Measurements from ENCODE around the gene USP30.

Gene USP30

DNA sequence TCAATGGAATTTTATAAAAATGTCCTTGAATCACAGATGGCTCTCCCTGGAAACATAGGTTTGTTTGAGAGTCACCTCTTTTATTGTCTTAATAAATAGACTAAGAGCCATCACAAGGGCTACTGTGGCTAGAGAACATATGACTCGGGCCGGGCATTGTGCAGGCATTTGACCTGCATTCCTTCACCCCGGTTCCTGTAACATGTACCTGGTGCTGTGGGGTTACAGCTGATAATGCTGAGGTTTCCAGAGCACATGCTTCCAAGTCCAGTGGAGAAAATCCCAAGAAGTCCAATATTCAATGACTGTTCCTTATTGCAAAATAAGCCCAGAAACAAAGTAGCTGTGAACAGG lies 63.0 kb downstream of the USP30 start:
- no peak overlapping the region for H3K4me2 ChIP-seq (ENCODE audit: low read length)

DNA sequence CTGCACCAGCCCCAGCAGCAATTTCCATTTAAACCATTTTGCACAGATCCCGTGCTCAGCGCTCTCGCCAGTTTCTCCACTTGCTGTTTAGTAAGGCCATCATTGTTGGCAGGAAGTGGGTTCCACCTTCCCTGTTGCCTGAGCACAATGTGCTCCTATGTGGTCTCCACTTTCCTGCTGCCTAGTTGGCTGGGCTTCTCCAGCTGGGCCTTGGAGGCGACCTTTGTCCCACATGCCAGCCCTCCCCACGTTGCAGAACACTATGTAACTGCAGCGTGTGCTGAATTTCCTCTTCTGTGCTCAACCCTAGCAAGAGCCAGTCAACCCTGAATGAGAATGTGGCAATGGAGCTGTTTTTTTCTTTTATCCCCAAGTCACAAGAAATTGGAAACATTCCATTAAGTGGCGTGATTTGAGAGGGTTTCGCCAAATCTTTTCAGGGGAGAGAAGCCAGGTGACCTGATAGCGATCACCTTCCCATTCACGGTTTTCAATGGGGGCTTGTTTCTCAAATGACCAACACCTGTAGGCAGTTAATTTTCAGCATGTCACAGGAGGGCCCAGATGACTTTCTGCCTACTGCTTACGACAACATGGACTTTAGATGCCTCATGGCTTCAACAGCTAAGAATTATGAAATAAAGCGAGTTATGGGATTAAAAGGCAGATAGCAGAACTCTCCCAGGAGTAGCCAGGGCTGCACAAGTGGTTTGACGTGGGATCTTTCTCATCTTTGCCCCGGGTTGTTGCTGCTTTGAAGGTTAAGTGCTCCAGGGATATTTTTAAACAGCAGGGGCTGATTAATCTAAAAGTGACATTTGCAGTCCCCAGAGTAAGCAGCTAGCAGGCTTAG lies 63.6 kb downstream of the USP30 start, which contains the start of gene ACACB:
Gene ACACB (plus strand): TSS at position 830 of the 853 bp plus-strand sequence. CDS start 22,819 bp downstream, outside the sequence.
- no peak for TF ChIP-seq EZH2 (IDR thresholded peaks at IDR 0.05; ENCODE audit: borderline replicate concordance, low read length)
- TF ChIP-seq, protein P1, sequence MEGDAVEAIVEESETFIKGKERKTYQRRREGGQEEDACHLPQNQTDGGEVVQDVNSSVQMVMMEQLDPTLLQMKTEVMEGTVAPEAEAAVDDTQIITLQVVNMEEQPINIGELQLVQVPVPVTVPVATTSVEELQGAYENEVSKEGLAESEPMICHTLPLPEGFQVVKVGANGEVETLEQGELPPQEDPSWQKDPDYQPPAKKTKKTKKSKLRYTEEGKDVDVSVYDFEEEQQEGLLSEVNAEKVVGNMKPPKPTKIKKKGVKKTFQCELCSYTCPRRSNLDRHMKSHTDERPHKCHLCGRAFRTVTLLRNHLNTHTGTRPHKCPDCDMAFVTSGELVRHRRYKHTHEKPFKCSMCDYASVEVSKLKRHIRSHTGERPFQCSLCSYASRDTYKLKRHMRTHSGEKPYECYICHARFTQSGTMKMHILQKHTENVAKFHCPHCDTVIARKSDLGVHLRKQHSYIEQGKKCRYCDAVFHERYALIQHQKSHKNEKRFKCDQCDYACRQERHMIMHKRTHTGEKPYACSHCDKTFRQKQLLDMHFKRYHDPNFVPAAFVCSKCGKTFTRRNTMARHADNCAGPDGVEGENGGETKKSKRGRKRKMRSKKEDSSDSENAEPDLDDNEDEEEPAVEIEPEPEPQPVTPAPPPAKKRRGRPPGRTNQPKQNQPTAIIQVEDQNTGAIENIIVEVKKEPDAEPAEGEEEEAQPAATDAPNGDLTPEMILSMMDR (IDR thresholded peaks at IDR 0.05; ENCODE audit: low read length): no peak
- no peak within 1 kb of the TSS for H3K4me3 ChIP-seq (ENCODE audit: low read depth, low read length, poor library complexity, severe bottlenecking)
- H3K27ac ChIP-seq (ENCODE audit: low read depth, low read length, poor library complexity, severe bottlenecking): no peak within 1 kb of the TSS

More for the DNA sequence above, 63.0 kb downstream of the USP30 start:
- Histone ChIP-seq H3K4me1 (ENCODE audit: insufficient read depth, low read length, severe bottlenecking) (no peaks in the 10 kb centered on the region), H3K9me3 (ENCODE audit: low read length) (no peaks in the 10 kb centered on the region), H3F3A (ENCODE audit: insufficient read depth, low read length) (no peaks in the 10 kb centered on the region), H3K9ac (ENCODE audit: low read length) (no peak overlapping the region), H3K9me2 (ENCODE audit: low read depth, low read length) (no peaks in the 10 kb centered on the region), H3K4me3 (ENCODE audit: low read depth, low read length, poor library complexity, severe bottlenecking) (no peak overlapping the region), H3K27me3 (ENCODE audit: insufficient read depth, low read length) (no peaks in the 10 kb centered on the region), H3K79me2 (ENCODE audit: insufficient read depth, low read length) (no peaks in the 10 kb centered on the region), H4K20me1 (ENCODE audit: insufficient read depth, low read length) (no peaks in the 10 kb centered on the region), H3K36me3 (ENCODE audit: insufficient read depth, low read length) (no peaks in the 10 kb centered on the region), H3K27ac (ENCODE audit: low read depth, low read length, poor library complexity, severe bottlenecking) (no peak overlapping the region), H2AFZ (ENCODE audit: low read length) (no peak overlapping the region)
- TF ChIP-seq EZH2 (IDR thresholded peaks at IDR 0.05; ENCODE audit: borderline replicate concordance, low read length): no peak

DNA sequence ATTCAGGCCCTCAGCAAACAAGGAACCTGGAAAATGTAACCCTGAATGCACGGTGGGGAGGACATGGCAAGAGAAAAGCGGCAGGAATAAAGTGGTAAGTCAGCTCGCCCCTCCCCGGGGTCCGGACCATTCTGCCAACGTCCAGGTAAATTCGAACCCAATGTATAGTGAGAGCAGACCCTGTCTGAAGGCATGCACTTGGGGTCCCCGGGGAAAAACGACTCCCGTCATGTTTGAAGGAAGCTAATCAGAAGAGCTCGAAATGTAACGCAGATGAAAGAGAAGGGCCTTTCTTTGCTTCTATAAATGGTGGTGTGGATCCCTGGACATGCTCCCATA lies 64.2 kb downstream of the USP30 start:
- Histone ChIP-seq H2AFZ (ENCODE audit: low read length) (no peak overlapping the region), H3K4me2 (ENCODE audit: low read length) (no peak overlapping the region), H3K9ac (ENCODE audit: low read length) (no peak overlapping the region), H3K27ac (ENCODE audit: low read depth, low read length, poor library complexity, severe bottlenecking) (no peak overlapping the region), H3K9me2 (ENCODE audit: low read depth, low read length) (no peaks in the 10 kb centered on the region), H3K9me3 (ENCODE audit: low read length) (no peaks in the 10 kb centered on the region), H3K4me3 (ENCODE audit: low read depth, low read length, poor library complexity, severe bottlenecking) (no peak overlapping the region), H3K36me3 (ENCODE audit: insufficient read depth, low read length) (no peaks in the 10 kb centered on the region), H4K20me1 (ENCODE audit: insufficient read depth, low read length) (no peaks in the 10 kb centered on the region), H3K79me2 (ENCODE audit: insufficient read depth, low read length) (no peaks in the 10 kb centered on the region), H3F3A (ENCODE audit: insufficient read depth, low read length) (no peaks in the 10 kb centered on the region), H3K4me1 (ENCODE audit: insufficient read depth, low read length, severe bottlenecking) (no peaks in the 10 kb centered on the region), H3K27me3 (ENCODE audit: insufficient read depth, low read length) (no peaks in the 10 kb centered on the region)
- no peak for TF ChIP-seq EZH2 (IDR thresholded peaks at IDR 0.05; ENCODE audit: borderline replicate concordance, low read length)
- TF ChIP-seq, protein P1 (IDR thresholded peaks at IDR 0.05; ENCODE audit: low read length): no peak

More for the DNA sequence above, 63.6 kb downstream of the USP30 start, which contains the start of gene ACACB:
- no peaks in the 10 kb centered on the region for H4K20me1 ChIP-seq (ENCODE audit: insufficient read depth, low read length)
- H3K9ac ChIP-seq (ENCODE audit: low read length): no peak within 1 kb of the TSS
- no peaks in the 10 kb centered on the region for H3K36me3 ChIP-seq (ENCODE audit: insufficient read depth, low read length)
- no peak within 1 kb of the TSS for H3K4me2 ChIP-seq (ENCODE audit: low read length)
- H3K79me2 ChIP-seq (ENCODE audit: insufficient read depth, low read length): no peaks in the 10 kb centered on the region
- H3F3A ChIP-seq (ENCODE audit: insufficient read depth, low read length): no peaks in the 10 kb centered on the region
- no peak within 1 kb of the TSS for H2AFZ ChIP-seq (ENCODE audit: low read length)
- no peaks in the 10 kb centered on the region for H3K4me1 ChIP-seq (ENCODE audit: insufficient read depth, low read length, severe bottlenecking)
- no peaks in the 10 kb centered on the region for H3K27me3 ChIP-seq (ENCODE audit: insufficient read depth, low read length)
- no peaks in the 10 kb centered on the region for H3K9me3 ChIP-seq (ENCODE audit: low read length)
- no peaks in the 10 kb centered on the region for H3K9me2 ChIP-seq (ENCODE audit: low read depth, low read length)
